ENCODE measurements around the gene SLC6A8.

Gene SLC6A8

DNA sequence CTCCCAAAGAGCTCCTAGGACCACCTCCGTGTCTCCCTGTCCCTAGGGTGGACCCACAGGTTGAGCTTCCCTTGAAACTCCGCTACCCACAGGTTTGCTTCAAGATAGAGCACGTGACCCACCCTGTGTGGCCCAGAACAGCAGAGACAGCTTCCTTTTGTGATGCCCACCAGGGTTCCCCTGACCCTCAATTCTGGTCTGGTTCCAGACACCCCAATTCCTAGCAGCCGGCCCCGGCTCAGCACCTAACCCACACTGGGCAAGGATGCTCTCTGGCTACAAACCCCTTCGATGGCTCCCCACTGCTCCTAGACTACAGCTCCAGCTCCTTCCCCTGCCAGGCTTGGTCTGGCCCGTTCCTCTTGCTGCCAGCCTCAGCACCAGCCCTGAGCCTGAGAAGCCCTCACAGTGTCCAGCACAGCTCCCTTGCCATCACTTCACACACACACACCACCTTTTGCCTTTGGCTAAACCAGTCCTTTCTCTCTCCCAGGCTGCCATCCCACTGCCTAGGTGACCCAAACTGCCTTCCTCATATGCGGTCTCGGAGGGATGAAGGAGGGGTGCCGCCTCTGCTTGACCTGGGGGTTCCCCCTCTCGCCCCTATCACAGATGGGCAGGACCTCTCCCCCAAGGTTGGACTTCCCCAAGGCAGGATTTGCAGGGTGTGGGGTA lies 20.3 kb upstream of the SLC6A8 start:
- H3K4me3 ChIP-seq (ENCODE audit: severe bottlenecking), result no peak overlapping the region
- H3K9me3 ChIP-seq (ENCODE audit: severe bottlenecking), result no peaks in the 10 kb centered on the region
- DNase-seq (ENCODE audit: low spot score), result no peak

GRCh38 chrX:153667956-153668396 lies 19.8 kb upstream of the SLC6A8 start:
- no peak overlapping the region for H3K4me3 ChIP-seq (ENCODE audit: severe bottlenecking)
- no peaks in the 10 kb centered on the region for H3K4me1 ChIP-seq (ENCODE audit: insufficient read depth, poor library complexity, severe bottlenecking)
- ATAC-seq (ENCODE audit: low read depth) (peak; percentile 80), DNase-seq (ENCODE audit: low spot score) (no peak)
- H3K36me3 ChIP-seq (ENCODE audit: low read depth), result no peaks in the 10 kb centered on the region
- no peaks in the 10 kb centered on the region for H3K27me3 ChIP-seq (ENCODE audit: insufficient read depth, poor library complexity, severe bottlenecking)
- no peak overlapping the region for H3K27ac ChIP-seq (ENCODE audit: poor library complexity, severe bottlenecking)
- H3K9me3 ChIP-seq (ENCODE audit: severe bottlenecking), result no peaks in the 10 kb centered on the region
- peak; percentile 62 for TF ChIP-seq CTCF (IDR thresholded peaks at IDR 0.05; ENCODE audit: poor library complexity, severe bottlenecking)

More for the DNA sequence above, 20.3 kb upstream of the SLC6A8 start:
- ATAC-seq (ENCODE audit: low read depth), result no peak; the same call in 2 of the 3 replicates
- TF ChIP-seq CTCF (IDR thresholded peaks at IDR 0.05; ENCODE audit: poor library complexity, severe bottlenecking), result no peak
- H3K36me3 ChIP-seq (ENCODE audit: low read depth), result no peaks in the 10 kb centered on the region
- no peak overlapping the region for H3K27ac ChIP-seq (ENCODE audit: poor library complexity, severe bottlenecking)
- H3K27me3 ChIP-seq (ENCODE audit: insufficient read depth, poor library complexity, severe bottlenecking), result no peaks in the 10 kb centered on the region
- no peaks in the 10 kb centered on the region for H3K4me1 ChIP-seq (ENCODE audit: insufficient read depth, poor library complexity, severe bottlenecking)

DNA sequence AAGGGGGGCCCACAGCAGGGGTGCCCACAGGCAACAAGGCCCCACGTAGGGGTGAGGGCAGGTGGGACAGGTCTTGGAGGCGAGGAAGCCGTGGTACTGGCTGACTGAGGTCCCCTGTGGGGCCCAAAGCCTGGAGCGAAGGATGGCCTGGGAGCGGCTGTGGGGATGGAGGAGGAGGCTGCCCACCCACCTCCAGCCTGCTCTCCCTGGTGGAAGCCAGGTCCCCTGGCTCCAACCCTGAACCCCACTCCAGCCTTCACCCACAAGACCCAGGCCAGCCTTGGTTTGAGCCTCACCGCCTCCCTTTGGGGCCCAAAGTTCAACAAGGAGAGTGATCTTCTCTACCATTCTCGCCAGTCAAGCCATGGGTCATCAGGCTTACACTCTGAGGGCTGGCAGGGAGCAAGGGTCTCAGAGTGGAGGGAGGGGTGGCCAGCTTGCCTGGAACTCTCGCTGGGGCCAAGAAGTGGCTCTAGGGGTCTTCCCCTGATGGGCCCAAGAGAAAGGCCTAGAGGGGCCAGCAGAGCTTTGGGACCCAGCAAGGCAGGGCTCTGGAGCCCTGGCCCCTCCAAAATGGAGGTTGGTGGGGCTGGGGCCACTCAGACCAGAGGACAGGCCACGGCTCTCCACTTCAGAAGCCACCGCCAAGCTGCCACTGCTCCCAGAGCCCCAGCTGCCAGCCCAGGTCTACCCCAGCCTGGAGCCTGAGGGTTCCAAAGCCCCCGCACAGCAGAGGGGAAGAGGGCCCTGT lies 19.1 kb upstream of the SLC6A8 start:
- H3K27me3 ChIP-seq (ENCODE audit: insufficient read depth, poor library complexity, severe bottlenecking), result no peaks in the 10 kb centered on the region
- H3K4me1 ChIP-seq (ENCODE audit: insufficient read depth, poor library complexity, severe bottlenecking), result no peaks in the 10 kb centered on the region
- no peak for TF ChIP-seq CTCF (IDR thresholded peaks at IDR 0.05; ENCODE audit: poor library complexity, severe bottlenecking)
- DNase-seq (ENCODE audit: low spot score) (no peak), ATAC-seq (ENCODE audit: low read depth) (no peak)
- H3K9me3 ChIP-seq (ENCODE audit: severe bottlenecking), result no peaks in the 10 kb centered on the region
- no peak overlapping the region for H3K27ac ChIP-seq (ENCODE audit: poor library complexity, severe bottlenecking)
- no peak overlapping the region for H3K4me3 ChIP-seq (ENCODE audit: severe bottlenecking)
- H3K36me3 ChIP-seq (ENCODE audit: low read depth), result no peaks in the 10 kb centered on the region

GRCh38 chrX:153669174-153669890 lies 18.4 kb upstream of the SLC6A8 start:
- H3K4me1 ChIP-seq (ENCODE audit: insufficient read depth, poor library complexity, severe bottlenecking), result no peaks in the 10 kb centered on the region
- no peaks in the 10 kb centered on the region for H3K36me3 ChIP-seq (ENCODE audit: low read depth)
- no peak overlapping the region for H3K27ac ChIP-seq (ENCODE audit: poor library complexity, severe bottlenecking)
- peak; percentile 56 for TF ChIP-seq CTCF (IDR thresholded peaks at IDR 0.05; ENCODE audit: poor library complexity, severe bottlenecking)
- DNase-seq (ENCODE audit: low spot score) (no peak), ATAC-seq (ENCODE audit: low read depth) (no peak)
- H3K27me3 ChIP-seq (ENCODE audit: insufficient read depth, poor library complexity, severe bottlenecking), result no peaks in the 10 kb centered on the region
- H3K4me3 ChIP-seq (ENCODE audit: severe bottlenecking), result no peak overlapping the region
- no peaks in the 10 kb centered on the region for H3K9me3 ChIP-seq (ENCODE audit: severe bottlenecking)
